ENCODE measurements around the gene AMACR.
"Not testable (repeated sequence)": the region's sequence is repeated elsewhere in the genome, so short reads cannot be mapped to it uniquely, and the experiment has no call there.

Gene AMACR

DNA sequence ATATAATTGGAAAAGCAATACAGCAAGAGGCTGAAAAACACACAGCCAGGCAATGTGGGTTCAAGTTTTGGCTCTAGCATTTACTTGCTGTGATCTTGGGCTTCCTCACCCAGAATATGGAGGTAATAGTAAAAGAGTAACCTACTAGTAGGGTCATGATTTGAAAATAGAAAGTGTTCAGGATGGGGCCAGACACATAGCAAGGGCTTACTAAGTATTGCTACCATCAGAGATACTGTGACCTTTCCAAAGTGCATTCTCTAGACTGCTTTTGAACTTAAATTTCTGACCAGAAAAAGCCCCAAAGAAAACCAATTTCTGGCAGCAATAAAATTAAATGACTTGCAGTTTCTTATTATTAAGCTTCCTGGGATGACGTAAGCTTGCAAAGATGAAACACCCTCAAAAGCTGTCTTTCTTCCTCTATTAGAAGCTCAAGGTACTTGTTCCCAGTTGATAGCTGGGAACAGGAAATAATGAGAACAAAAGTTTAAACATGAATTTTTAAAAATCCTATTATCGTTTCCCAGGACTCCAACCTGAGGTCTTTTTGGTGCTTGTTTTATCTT lies 43.6 kb downstream of the AMACR start:
- DNase-seq, result no peak

- DNase-seq, result no peak
Observed at GRCh38 chr5:33958176-33958575, 49.7 kb downstream of the AMACR start.

DNA sequence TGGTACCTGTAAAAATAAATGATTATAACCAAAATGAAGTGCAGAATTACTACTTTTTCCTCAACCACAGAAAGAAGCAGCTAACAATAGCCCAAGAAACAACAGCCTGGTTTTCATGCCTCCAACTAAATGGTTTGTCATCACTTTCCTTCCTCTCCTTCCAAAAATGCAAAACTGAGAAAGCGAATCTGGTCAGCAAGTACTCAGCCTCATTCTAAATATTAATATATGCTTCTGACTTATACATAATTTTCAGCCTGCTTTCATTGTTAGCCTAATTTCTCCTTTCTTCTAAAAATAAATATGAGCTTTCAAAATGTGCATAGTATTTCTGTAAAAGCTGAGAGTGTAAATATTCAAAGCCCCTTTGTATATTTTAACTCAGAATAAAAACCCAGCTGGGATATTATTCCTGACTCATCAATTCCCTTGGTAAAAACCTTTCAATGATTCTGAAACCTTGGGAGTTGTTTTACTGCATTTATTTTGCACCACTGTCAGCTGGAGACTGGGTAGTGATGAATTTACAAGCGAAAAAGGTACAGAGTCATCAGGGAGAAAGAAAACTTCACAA lies 50.2 kb downstream of the AMACR start:
- DNase-seq, result no peak

DNA sequence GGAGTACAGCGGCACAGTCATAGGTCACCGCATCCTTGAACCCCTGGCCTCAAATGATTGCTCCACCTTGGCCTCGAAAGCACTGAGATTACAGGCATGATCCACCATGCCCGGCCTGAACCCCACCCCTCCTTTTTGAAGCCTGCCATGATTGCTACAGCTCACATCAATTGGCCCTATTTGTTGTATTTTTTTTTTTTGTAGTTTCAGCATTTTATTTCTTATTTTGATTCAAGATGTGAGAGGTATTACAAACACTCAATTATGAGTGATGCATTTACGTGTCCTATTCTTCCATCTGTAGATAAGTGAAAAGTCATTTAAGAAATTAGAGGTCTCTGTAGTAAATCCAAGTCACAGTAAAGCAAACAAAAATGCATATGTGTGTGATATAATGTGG lies 55.7 kb downstream of the AMACR start:
- not testable (repeated sequence) for DNase-seq

DNA sequence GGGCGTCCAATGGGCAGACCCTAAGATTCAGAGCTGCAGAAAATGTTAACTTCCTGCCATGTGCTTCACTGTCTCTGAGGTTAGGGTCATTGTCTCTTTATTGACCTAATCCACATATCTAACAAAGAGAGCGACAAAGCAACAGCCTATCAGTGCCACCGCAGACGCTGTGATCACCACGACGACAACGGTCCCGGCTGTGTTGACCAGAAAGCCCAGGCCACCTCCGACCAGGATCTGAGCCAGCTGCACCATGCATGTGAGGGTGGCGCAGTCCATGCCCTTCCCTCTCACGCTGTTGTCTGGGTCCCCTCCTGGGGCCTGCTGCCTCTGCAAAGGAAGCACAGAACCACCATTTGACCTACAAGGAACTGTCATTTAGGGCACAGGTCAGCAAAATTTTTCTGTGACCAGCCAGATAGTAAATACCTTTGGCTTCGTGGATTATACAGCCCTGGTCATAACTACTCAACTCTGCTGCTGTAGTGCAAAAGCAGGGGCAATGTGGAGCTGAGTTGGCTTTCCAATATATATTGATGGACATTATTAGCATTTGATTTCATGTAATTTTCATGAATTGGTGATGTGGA lies 63.2 kb downstream of the AMACR start:
- DNase-seq, result no peak

- no peak for DNase-seq
Observed at GRCh38 chr5:33941090-33941489, 66.8 kb downstream of the AMACR start.

- DNase-seq, result peak in 1 of 2 experiments; percentile 12
Observed at GRCh38 chr5:33939556-33940262, 68.1 kb downstream of the AMACR start.

DNA sequence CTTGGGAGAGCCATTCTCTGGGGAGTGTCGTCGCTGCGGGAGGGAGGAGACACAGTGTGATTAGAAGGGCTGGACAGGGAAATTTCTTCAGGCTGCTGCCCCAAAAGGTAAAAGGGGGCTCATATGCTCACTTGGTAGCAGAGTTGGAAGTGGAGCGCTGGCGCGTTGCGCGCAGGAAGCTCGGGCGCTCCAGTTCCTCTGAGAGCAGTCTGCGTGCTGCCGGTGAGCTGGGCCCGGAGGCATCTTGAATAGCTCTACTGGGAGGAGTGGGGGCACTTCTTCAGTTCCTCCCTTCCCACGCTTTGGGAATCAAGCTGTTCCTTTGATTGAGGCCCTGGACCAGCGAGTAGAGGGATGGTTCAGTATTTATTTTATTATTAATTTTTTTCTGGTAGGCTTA lies 69.0 kb downstream of the AMACR start:
- no peak for DNase-seq

- no peak for DNase-seq
Observed at GRCh38 chr5:33938507-33938796, 69.4 kb downstream of the AMACR start.

GRCh38 chr5:33937707-33938506 lies 69.9 kb downstream of the AMACR start:
- no peak for DNase-seq

GRCh38 chr5:33937017-33937706 lies 70.7 kb downstream of the AMACR start:
- no peak for DNase-seq

DNA sequence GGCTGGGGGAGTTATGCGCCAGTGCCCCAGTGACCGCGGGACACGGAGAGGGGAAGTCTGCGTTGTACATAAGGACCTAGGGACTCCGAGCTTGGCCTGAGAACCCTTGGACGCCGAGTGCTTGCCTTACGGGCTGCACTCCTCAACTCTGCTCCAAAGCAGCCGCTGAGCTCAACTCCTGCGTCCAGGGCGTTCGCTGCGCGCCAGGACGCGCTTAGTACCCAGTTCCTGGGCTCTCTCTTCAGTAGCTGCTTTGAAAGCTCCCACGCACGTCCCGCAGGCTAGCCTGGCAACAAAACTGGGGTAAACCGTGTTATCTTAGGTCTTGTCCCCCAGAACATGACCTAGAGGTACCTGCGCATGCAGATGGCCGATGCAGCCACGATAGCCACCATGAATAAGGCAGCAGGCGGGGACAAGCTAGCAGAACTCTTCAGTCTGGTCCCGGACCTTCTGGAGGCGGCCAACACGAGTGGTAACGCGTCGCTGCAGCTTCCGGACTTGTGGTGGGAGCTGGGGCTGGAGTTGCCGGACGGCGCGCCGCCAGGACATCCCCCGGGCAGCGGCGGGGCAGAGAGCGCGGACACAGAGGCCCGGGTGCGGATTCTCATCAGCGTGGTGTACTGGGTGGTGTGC lies 71.4 kb downstream of the AMACR start, which contains the start of gene RXFP3:
RXFP3 (plus strand) TSS at position 6 of the 636 bp plus-strand sequence; CDS start at position 361, 355 bp downstream.
- no peak for DNase-seq

Data from AML-193 (cell line).